Measurements from ENCODE around the gene HMGCR. TPM values are rescaled to one million over a fixed set of nuclear protein-coding genes. Genes with fewer than 3 reads are reported as not detected.

The HMGCR gene
- total and polyA plus RNA-seq, 4 donors, result 12.4 to 237 (median 77.1) TPM

- Histone ChIP-seq H3K4me3 (ENCODE audit: low read depth in 1 of 3, low read length in 3 of 3) (no peak overlapping the region), H3K9me3 (ENCODE audit: control insufficient read depth in 4 of 4, low read length in 3 of 4) (no peaks in the 10 kb centered on the region), H3K9ac (ENCODE audit: low read depth in 1 of 2, low read length in 2 of 2) (no peak overlapping the region), H3K4me1 (ENCODE audit: control insufficient read depth in 4 of 4, insufficient read depth in 4 of 4, low read length in 3 of 4) (peaks cover 0 to 30% (median 14%) of the 10 kb centered on the region in 4 donors), H3K36me3 (ENCODE audit: control insufficient read depth in 4 of 4, insufficient read depth in 3 of 4, low read depth in 1 of 4, low read length in 3 of 4) (peaks cover 3 to 27% (median 24%) of the 10 kb centered on the region in 4 donors), H3K27me3 (ENCODE audit: control insufficient read depth in 4 of 4, insufficient read depth in 4 of 4, low read length in 3 of 4) (no peaks in the 10 kb centered on the region), H3K27ac (ENCODE audit: low read depth in 1 of 2, low read length in 2 of 2) (no peak overlapping the region)
- no peak for DNase-seq (ENCODE audit: low spot score)
- TF ChIP-seq FOXA2 (IDR thresholded peaks at IDR 0.05) (no peak), SP1 (IDR thresholded peaks at IDR 0.05) (no peak), MAX (IDR thresholded peaks at IDR 0.05) (no peak), NR2F2 (IDR thresholded peaks at IDR 0.05) (no peak), RXRA (IDR thresholded peaks at IDR 0.05) (no peak), EGR1 (IDR thresholded peaks at IDR 0.05; ENCODE audit: low read depth in 2 of 2) (no peak), CTCF (IDR thresholded peaks at IDR 0.05; ENCODE audit: low read depth, low read length, missing input control) (no peak), GABPA (IDR thresholded peaks at IDR 0.05 in 1 of 2, conservative IDR thresholded peaks at IDR 0.05 in 1 of 2) (no peak), HNF4G (IDR thresholded peaks at IDR 0.05) (no peak), HNF4A (conservative IDR thresholded peaks at IDR 0.05) (no peak), TAF1 (conservative IDR thresholded peaks at IDR 0.05) (no peak), YY1 (IDR thresholded peaks at IDR 0.05) (no peak), ZBTB33 (IDR thresholded peaks at IDR 0.05) (no peak), ATF3 (IDR thresholded peaks at IDR 0.05) (no peak), RAD21 (IDR thresholded peaks at IDR 0.05) (no peak), FOXA1 (IDR thresholded peaks at IDR 0.05) (no peak), JUND (IDR thresholded peaks at IDR 0.05) (no peak), REST (IDR thresholded peaks at IDR 0.05) (no peak)
- 97% methylated on average over 4 of the region's 4 CpGs for WGBS
Measured at GRCh38 chr5:75342836-75343235, 5.8 kb downstream of the HMGCR start.
